ENCODE measurements around the gene PLCH1. TPM values are rescaled to one million over a fixed set of nuclear protein-coding genes. Genes with fewer than 3 reads are reported as not detected.

PLCH1 gene
- total and polyA plus RNA-seq, 8 donors, result 0.91 to 4.4 (median 2.3) TPM

DNA sequence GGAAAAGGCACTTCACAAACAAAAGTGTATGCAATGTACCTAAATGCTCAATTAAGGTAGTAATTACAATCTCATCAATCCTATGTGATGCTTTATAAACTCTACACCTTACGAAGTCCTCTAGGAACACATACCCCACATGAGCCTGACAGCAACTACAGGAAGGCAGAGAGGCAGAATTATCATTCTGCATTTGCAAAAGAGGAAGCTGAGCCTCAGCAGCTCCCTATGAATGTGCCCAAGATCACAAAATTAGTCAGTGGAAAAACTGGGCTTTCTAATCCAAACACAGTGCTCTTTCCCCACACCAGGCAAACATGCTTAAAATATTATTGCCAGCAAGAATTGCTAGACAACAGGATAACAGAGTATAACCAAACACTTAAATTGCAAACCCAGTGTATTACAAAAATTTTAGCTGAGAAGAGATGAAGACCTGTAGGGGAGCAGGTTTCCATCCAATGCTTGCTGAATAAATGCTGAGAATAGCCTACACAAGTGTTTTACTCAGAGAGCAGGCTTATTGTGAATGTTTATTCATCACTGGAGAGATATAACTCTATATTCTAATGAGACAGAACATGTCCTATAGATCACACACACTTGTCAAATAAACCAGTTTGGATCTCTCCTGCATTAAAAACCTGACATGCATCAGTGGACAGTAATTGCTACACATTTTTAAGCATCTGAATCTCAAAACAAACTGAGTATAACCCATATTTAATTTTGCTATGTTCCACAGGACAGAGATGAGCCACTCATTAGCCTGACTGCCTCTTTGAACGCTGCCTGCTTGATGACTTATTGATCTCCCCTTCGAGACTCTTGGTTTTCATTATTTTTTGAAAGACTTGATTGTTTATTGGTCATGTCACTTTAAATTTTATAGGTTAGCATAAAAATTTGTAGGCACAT lies 62.2 kb downstream of the PLCH1 start:
- no peaks in the 10 kb centered on the region for H3K4me1 ChIP-seq
- no peak overlapping the region for H3K27ac ChIP-seq
- WGBS, 2 donors, result 60 to 65% methylated on average over 3 of the region's 3 CpGs
- FAIRE-seq, result no peak
- DNase-seq, result no peak
- TF ChIP-seq, protein P1, sequence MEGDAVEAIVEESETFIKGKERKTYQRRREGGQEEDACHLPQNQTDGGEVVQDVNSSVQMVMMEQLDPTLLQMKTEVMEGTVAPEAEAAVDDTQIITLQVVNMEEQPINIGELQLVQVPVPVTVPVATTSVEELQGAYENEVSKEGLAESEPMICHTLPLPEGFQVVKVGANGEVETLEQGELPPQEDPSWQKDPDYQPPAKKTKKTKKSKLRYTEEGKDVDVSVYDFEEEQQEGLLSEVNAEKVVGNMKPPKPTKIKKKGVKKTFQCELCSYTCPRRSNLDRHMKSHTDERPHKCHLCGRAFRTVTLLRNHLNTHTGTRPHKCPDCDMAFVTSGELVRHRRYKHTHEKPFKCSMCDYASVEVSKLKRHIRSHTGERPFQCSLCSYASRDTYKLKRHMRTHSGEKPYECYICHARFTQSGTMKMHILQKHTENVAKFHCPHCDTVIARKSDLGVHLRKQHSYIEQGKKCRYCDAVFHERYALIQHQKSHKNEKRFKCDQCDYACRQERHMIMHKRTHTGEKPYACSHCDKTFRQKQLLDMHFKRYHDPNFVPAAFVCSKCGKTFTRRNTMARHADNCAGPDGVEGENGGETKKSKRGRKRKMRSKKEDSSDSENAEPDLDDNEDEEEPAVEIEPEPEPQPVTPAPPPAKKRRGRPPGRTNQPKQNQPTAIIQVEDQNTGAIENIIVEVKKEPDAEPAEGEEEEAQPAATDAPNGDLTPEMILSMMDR (IDR thresholded peaks at IDR 0.05), result no peak
- no peak overlapping the region for H3K4me3 ChIP-seq
- ATAC-seq, result peak in 1 of 4 donors; percentile 45
- no peaks in the 10 kb centered on the region for H3K36me3 ChIP-seq
- H3K9me3 ChIP-seq, result no peaks in the 10 kb centered on the region
- no peaks in the 10 kb centered on the region for H3K27me3 ChIP-seq
- intact Hi-C loops (cut with DNase I), result no loop called here

DNA sequence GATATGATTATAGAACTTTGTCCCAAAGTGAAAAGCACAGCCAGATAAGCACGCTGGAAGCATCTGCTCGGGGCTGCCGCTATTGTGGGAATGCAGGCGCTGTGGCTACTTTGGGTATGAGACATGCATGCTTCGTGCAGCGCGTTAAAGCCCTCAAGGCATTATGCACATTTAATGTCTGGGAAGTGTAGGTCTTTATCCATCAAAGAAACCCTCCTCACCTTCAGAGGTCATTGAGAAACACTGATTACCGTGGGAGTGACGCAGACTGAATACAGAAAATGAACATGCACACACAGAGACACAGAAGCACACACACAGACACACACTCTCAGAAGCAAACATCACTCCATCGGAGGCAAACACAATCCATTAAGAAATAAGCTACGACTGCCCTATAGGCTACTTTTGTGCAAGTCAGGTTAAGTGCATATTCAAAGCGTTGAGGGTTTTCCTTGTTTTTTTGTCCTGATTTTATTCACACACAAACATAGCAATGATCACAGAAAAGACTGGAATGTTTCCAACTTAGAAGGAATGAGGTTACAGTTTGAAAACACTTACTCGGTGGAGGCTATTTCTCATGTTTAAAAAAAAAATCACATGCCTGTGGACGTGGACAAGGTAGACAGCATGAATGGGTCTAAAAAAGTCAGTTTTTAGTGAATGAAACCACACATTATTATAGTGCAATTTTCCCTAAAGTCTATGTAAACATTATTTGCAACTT lies 68.5 kb downstream of the PLCH1 start:
- peak in 4 of 6 donors; percentile 13 to 58 (median 28) for DNase-seq
- Histone ChIP-seq H3K27ac (no peak overlapping the region), H3K36me3 (no peaks in the 10 kb centered on the region), H3K4me1 (peaks cover 0 to 6% (median 0%) of the 10 kb centered on the region in 3 donors), H3K9me3 (no peaks in the 10 kb centered on the region), H3K4me3 (peak overlapping the region in 3 of 4 donors; percentile 0 to 30 (median 6)), H3K27me3 (no peaks in the 10 kb centered on the region)
- TF ChIP-seq, protein P1 (IDR thresholded peaks at IDR 0.05), result no peak
- no peak for FAIRE-seq
- ATAC-seq, result peak; percentile 70 to 84 (median 79)
- intact Hi-C loops (cut with DNase I), result no loop called here
- 8 to 12% methylated on average over 14 of the region's 14 CpGs for WGBS, 2 donors

DNA sequence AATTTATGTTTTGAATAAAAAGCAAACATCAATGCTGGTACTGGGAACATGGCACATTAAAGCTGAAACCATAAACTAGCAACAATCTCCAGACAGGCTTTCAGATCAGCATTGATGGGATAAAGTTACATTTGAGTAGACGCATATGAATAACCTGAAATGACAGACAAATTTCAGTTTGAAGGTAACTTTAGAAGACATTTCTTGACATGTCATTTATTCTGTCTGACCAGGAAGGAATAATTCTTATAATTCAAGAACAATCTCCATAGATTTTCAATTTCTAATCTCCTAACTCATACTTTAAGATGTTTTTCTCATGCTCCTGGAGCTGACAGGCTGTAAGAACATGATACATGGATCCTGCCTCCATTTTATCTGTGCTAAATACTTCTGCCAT lies 69.8 kb downstream of the PLCH1 start:
- no peak for ATAC-seq
- WGBS, 2 donors, result 91 to 96% methylated on average over 1 of the region's 1 CpG
- TF ChIP-seq, protein P1 (IDR thresholded peaks at IDR 0.05), result no peak
- Histone ChIP-seq H3K4me1 (peaks cover 0 to 6% (median 0%) of the 10 kb centered on the region in 3 donors), H3K4me3 (no peak overlapping the region), H3K9me3 (no peaks in the 10 kb centered on the region), H3K27ac (no peak overlapping the region), H3K36me3 (no peaks in the 10 kb centered on the region), H3K27me3 (no peaks in the 10 kb centered on the region)
- intact Hi-C loops (cut with DNase I), result no loop called here
- DNase-seq, result no peak
- no peak for FAIRE-seq

DNA sequence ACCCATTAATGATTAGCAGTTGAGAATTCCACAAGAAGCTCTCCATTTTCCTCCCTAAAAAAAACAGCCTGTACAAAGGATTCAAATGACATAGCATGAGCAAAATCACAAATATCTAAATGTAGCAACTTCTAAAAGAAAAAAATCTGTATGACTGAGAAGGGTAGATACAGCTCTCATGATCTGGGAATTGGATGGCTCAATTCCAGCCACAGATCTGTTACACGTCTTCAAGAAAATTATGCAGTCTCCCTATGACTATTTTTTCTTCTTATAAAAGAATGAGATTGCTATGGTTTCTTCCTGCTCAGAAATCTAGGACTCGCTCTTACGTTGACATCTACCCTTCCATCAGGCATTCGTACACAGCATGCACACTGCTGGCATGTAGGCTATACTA lies 71.5 kb downstream of the PLCH1 start:
- 91 to 96% methylated on average over 4 of the region's 4 CpGs for WGBS, 2 donors
- Histone ChIP-seq H3K4me1 (peaks cover 0 to 6% (median 0%) of the 10 kb centered on the region in 3 donors), H3K4me3 (no peak overlapping the region), H3K9me3 (no peaks in the 10 kb centered on the region), H3K27ac (no peak overlapping the region), H3K36me3 (no peaks in the 10 kb centered on the region), H3K27me3 (no peaks in the 10 kb centered on the region)
- no peak for DNase-seq
- no peak for FAIRE-seq
- intact Hi-C loops (cut with DNase I), result no loop called here
- no peak for ATAC-seq
- TF ChIP-seq, protein P1 (IDR thresholded peaks at IDR 0.05), result no peak

All from pancreas (tissue), 10 donors.